HG03521 (cell line): Measurements from ENCODE around the gene PSMD10.

Experiments
- ATAC-seq: cut with Tn5 transposase; IDR thresholded peaks from one replicate; pipeline ENCODE4 v1.9.1; 2021; ENCODE audit warnings: mild to moderate bottlenecking, moderate library complexity; ENCODE audit not compliant: unreplicated experiment

PSMD10 gene

GRCh38 chrX:108081110-108081509 is 10.2 kb downstream of the PSMD10 start:
- no peak for ATAC-seq

DNA sequence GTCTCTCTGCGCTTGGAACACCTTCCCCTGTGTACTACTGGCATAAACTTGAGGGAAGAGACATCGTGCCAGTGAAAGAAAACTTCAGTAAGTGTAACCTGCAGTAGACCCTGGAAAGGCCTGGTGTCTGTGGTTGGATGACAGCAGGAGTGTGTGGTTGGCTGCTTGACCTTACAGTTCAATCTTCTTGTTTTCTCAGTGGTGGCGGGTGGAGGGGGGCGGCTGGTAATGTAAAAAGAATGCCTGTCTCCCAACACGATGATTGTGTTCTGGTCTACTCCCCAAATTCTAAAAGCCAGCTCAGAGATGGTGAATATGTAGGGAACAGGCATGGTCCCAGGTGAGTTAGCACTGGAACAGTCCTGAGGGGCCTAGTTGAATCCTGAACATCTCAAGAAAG is 18.6 kb downstream of the PSMD10 start:
- ATAC-seq = no peak

GRCh38 chrX:108071578-108071977 is 19.8 kb downstream of the PSMD10 start:
- ATAC-seq = no peak

DNA sequence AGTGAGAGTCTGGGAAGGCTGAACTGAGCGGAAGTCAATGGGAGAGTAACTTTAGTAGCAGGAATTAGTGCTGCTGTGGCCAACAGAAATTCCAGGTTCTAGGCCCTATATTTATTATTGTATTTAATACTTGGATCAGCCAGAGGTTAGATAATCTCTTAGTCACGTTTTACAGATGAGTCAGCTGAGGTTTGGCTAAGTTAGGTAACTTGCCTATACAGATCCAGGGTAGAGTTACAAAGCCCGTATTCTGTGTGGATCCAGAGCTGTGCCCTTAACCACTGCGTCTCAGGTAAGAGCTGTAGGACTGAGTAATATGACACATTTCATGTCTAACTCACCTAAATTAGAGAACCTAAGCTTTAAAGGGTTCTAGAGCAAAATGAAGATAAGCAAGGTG is 20.5 kb downstream of the PSMD10 start:
- ATAC-seq = no peak

DNA sequence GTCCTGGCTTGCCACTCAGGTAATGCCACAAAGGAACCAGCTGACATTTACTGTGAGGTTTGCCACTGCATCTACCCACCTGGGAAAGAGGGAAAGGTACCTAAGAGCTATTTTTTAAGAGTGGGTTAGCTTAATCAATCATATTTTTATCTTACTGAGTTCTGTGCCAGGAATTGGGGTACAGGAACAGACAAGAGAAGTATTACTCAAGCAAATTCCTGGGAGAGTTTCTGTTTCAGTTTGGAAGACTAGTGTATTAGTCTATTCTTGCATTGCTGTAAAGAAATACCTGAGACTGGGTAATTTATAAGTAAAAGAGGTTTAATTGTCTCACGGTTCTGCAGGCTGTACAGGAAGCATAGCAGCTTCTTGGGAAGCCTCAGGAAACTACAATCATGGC is 23.2 kb downstream of the PSMD10 start:
- ATAC-seq = no peak

DNA sequence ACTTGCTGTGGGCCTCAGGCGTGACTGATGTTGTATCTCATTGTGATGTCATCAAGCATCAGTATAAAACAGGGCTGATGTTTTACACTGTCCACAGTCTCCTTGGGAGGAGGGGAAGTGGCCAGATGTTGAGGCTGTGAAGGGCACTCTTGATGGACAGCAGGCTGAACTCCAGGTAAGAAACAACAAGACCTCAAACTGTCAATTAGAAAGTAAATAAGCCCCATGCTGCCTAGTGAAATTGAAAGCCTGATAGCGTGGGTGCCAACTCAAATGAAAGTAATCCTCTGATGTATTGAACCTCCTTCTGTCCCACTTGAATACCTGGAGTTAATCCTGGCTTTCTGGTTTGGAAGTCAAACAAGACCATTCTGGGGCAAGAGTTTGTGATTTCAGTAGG is 26.7 kb downstream of the PSMD10 start:
- ATAC-seq = no peak

GRCh38 chrX:108064001-108064400 is 27.3 kb downstream of the PSMD10 start:
- no peak for ATAC-seq

DNA sequence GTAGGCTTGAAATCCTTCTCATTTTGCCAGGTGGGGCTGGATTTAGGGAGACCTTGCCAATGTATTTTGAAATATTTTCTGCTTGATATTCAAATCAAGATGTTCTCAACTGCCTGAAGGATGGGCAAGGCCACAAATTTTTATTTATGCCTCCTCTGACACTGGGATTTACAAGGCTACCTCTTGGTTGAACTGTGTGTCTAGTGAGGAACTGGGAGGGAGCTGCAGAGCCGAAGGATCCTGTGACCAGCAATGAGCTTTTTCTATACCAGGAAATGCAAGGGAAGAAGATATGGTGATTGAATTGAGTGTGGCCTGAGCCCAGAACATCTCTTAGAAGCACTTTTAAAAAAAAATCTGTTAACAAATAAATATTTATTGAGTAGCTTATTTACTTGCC is 31.5 kb downstream of the PSMD10 start:
- no peak for ATAC-seq

DNA sequence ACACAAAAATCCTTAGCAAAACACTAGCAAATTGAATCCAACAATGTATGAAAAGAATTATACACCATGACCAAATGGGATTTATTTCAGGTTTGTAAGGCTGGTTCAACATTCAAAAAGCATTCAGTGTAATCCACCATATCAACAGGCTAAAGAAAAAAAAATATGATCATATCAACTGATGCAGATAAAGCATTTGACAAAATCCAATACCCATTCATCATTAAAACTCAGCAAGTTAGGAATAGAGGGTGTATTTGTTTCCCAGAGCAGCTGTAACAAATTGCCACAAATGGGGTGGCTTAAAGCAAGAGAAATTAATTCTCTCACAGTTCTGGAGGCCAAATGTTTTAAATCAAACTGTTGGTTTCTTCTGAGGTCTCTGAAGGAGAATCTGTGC is 35.8 kb downstream of the PSMD10 start:
- ATAC-seq = no peak

- ATAC-seq = no peak
Observed at GRCh38 chrX:108053218-108053617, 38.1 kb downstream of the PSMD10 start.

- ATAC-seq = no peak
Observed at GRCh38 chrX:108049649-108050048, 41.7 kb downstream of the PSMD10 start.

- no peak for ATAC-seq
Observed at GRCh38 chrX:108044554-108045256, 46.6 kb downstream of the PSMD10 start, which contains the start of gene VSIG1. Gene VSIG1, plus strand, starts transcription at chrX:108045065. Its CDS starts 66 bp downstream, at chrX:108045131.

- no peak for ATAC-seq
Observed at GRCh38 chrX:108036298-108036973, 54.9 kb downstream of the PSMD10 start.

DNA sequence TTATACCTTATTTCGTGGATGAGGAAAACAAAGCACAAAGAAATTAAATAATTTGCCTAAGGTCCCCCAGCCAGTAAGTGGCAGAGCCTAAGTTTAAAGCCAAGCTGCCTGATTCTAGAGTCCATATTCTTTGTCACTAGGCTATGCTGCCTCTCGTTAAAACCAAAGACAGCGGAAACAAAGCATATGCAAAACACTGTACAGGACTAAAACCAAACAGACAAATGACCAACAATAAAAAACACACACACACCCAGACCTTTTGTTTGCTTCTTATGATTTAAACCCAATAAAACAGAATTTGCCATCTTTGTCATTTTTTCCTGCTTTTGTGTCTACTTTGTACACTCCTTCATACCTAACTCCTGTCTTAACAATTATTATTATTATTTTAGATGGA is 56.6 kb downstream of the PSMD10 start:
- no peak for ATAC-seq
